GM19025 (cell line): ENCODE measurements around the gene LMO3.
"Not testable (repeated sequence)": the region's sequence is repeated elsewhere in the genome, so short reads cannot be mapped to it uniquely, and the experiment has no call there.

Experiments used
- ATAC-seq: cut with Tn5 transposase; IDR thresholded peaks from one replicate; pipeline ENCODE4 v1.9.1; 2021; ENCODE audit warnings: mild to moderate bottlenecking, low read depth, moderate library complexity; ENCODE audit not compliant: unreplicated experiment

LMO3 gene

GRCh38 chr12:16553457-16553856, 52.5 kb downstream of the LMO3 start:
- ATAC-seq: no peak

DNA sequence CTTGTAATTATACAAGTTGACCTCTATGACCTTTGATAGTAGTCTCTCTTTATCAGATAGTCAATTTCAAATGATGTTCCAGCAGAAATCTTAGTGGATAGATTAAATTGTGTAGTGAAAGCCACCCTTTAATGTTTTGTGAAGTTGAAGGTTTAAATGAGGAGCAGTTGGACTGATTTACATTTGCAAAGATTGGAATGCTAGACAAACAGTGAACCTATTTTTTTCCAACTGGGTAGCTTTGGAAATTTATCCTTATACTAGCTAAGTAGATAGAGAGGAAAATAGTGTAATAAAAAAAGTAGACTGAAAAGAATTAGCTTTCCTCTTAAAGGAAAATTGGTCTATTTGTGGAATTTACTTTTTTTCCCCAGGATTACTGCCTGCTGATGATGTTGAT, 53.7 kb downstream of the LMO3 start:
- no peak for ATAC-seq

DNA sequence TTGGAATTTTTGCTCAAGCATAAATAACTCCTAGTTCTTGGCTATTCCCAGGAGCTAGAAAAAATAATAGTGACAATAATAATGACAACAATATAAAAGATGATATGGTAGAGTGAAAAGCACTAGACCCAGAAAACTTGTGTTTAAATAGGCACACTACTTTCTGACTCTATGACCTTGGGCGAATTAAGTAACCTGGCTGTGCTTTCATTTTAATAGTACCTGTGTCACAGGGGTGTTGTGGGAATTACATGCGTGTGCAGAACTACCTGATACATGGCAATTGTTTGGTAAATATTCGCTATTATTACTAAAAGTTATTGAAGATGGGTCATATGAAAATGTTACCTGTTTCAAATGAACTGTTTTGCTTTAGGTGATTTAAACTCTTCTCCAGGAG, 60.1 kb downstream of the LMO3 start:
- no peak for ATAC-seq

DNA sequence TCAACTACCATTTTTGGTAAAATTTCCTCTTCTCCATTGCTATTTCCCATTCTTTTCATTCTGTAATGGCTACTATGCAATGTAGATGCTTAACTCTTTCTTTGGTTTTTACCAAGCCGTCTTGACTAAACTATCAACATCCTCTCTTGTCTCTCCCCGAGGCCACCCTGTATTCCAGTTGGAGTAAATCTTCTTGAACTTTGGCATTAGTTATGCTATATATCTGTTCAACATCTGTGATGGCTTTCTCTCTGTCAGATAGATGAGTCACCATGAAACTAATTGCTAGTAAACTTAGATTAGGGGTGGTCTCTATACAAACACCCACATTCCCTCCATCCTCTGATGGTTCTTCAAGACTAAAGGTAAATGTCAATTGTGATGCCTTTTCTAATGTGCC, 63.4 kb downstream of the LMO3 start:
- ATAC-seq: no peak

DNA sequence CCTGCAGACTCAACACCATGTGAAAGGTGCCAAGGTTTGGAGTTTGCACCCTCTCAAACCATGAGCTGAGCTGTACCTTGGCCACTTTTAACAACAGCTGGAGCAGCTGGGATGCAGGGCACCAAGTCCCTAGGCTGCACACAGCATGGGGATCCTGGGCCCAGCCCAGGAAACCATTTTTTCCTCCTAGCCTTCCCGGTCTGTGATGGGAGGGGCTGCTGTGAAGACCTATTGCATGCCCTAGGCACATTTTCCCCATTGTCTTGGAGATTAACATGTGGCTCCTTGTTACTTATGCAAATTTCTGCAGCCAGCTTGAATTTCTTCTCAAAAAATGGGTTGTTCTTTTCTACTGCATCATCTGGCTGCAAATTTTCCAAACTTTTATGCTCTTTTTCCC, 68.3 kb downstream of the LMO3 start:
- not testable (repeated sequence) for ATAC-seq

DNA sequence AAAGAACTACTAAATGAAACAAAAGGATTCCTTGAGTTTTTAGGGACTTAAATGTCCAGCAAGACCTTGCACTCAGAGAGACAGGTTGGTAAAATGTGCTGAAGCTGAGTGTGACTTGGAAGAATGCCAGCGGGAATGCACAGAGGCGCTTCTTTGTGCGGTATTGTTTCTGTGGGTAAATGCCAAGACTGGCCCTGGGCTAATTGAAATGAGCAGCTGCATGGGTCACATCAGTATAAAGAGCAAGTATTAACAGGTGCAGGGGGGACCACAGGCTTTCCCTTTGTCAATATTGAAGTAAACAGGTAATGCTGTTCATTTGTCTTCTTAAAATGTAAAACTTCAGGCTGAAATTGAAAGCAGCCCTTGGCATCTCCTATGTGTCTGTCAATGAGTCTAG, 74.3 kb downstream of the LMO3 start:
- peak; percentile 73 for ATAC-seq

DNA sequence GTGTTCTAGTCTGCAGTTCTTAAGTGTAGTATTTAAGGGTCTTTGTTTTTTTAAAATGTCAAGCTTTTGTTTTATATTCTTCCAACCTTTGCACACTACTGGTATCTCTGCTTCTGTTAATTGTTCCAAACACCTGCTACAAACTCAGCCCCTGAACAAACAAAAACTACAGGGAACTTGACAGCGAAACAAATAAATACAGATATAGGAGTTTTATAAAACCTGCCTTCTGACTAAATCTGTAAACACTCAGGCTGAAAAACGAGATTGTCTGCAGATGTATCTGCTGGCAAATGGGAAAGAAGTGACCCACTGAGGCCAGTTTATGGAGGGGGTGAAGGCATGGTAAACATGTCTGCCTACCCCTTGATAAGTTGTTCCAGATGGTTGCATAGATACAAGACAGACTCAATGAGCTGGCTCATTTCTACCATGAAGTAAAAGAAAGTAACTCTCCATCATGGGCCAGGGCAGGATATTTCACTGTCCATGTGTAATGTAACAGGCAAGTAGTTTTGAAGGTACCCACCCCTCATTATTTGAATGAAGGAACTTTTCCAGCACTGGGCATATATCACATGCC, 75.6 kb downstream of the LMO3 start:
- ATAC-seq: no peak

DNA sequence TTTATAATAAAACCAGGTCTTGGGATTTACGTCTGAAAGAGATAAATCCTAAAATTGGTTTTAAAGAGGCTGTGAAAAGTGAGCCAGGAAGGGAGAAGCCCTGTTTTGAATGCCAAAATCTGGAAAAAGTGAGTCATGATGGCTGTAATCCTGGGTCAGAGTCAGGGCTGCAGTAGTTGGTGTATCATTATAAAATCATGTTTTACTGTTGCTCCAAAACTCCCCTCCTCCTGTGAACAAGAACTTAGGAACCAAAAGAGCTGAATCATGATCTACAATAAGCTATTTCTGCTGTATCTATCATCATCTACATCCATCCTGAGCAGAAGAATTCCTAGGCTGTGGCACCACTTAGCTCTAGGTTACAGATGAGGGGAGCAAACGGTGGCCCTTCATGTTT, 79.3 kb downstream of the LMO3 start:
- ATAC-seq: no peak

GRCh38 chr12:16524378-16524777, 81.6 kb downstream of the LMO3 start:
- no peak for ATAC-seq

- ATAC-seq: no peak
These were observed 82.0 kb downstream of the LMO3 start for GRCh38 chr12:16523951-16524331.

DNA sequence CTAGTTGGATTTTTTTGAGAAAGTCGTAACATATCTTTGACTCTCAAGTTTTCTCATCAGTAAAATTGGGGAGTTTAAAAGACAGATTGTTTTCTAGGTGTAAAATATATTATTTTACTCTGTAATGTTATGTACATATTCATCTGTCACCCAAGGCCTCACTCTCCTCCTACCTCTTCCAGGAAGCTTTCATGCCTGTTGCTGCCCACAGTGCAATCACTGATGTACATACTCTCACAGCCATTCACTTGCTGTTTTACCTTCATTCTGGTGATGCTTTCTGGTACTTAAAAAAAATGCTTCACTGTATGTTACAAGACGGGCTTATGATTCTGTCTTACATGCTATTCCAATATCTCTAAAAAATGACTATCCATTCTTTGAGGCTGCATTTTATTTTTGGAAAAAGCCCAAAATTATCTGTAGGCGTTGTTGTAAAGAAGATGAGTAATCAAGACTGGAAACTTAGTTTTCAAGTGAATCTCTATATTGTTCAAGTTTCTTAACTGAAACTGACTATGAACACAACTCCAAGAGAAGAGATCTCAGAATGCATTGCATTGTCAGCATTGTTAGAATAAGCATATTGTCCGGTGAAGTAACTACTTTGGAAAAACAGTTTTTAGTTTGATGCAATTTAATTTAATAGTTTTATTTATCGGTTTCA, 82.5 kb downstream of the LMO3 start:
- ATAC-seq: no peak

- no peak for ATAC-seq
These were observed 85.6 kb downstream of the LMO3 start for GRCh38 chr12:16520328-16520727.

DNA sequence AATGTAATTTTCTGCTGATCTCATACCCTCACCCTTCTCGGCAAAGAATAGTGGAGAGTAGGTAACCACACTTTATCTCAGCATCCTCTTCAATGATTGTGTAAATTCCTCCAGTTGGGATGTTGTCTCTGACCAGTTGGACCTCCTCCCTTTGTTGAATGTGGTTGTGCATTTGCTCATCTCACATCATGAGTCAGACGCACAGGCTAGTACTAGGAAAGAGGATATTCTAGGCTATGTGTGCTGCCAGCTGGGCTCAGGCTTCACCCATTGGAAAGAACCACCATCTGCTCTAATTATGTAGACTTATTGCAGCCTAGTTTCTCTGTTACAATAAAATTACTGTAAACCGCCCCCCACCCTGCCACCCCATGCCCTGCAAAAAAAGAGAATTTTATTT, 90.3 kb downstream of the LMO3 start:
- no peak for ATAC-seq

DNA sequence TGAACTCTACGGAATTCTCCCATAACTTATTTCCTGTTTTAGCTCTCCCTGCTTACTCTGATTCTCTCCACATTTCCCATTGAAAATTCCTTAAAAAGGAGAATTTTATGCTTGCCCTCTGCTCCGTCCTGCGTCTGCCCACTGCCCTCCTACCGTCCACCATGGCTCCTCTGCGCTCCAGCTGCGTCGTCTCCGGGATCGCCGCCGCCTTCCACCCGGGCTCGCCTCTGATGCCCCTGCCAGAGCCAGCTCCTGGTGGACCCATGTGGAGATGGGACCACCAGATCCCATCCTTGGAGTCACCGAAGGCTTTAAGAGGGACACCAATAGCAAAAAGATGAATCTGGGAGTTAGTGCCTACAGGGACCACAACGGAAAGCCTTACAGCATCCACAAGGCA, 92.7 kb downstream of the LMO3 start:
- no peak for ATAC-seq

- ATAC-seq: no peak
These were observed 96.6 kb downstream of the LMO3 start for GRCh38 chr12:16509411-16509810.

GRCh38 chr12:16506394-16506793, 99.6 kb downstream of the LMO3 start:
- no peak for ATAC-seq

DNA sequence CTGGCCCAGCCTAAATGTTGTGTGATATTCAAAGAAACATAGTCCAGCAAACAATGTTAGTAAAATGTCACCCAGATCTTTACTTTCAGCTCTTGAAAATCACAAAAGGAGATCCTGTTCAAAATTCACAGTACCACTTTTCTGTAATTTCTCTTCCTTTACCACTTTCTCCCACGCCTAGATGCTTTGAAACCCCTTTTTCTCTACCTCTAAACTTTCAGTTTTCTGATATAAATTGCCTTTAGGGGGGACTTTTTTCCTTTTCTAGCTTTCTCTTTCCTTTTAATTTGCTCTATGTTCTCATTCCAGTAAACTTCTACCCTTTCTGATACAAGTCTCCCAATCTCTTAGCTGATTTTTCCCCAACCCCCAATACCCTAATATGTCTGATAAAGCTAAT, 101.8 kb downstream of the LMO3 start:
- ATAC-seq: no peak

- no peak for ATAC-seq
These were observed 106.4 kb downstream of the LMO3 start for GRCh38 chr12:16499611-16500010.
